Activated T-helper 1 cell treated with anti-CD3 and anti-CD28 coated beads, Interleukin-2, amount 50 U/mL, for 16 hours (primary cell): ENCODE results near the gene AGAP1.

ENCODE experiments used
- DNase-seq, 2 donors: peaks; one replicate each; pipeline ENCODE4 v3.0.0-alpha.2; 2020; ENCODE audit warnings: low read depth in 1 of 2, low spot score in 1 of 2

AGAP1 gene

DNA sequence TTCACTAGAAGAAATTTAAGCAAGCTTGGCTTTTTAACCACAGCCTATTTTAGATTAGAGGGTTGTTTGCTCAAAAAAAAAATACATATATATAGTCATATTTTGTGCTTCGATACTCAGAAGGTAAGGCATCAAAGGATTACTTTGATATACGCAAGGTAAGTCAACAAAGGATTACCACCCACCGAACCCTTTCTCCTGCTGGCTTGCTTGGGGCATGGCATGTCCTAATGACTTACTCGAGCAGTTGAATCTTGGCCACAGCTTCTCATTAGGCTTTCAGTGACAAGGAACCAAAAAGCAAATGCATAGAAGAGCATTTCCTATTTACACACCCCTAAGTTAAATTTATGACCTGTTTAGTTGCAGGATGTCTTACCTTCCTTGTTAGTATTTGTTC, 295.7 kb downstream of the AGAP1 start:
- DNase-seq: no peak

DNA sequence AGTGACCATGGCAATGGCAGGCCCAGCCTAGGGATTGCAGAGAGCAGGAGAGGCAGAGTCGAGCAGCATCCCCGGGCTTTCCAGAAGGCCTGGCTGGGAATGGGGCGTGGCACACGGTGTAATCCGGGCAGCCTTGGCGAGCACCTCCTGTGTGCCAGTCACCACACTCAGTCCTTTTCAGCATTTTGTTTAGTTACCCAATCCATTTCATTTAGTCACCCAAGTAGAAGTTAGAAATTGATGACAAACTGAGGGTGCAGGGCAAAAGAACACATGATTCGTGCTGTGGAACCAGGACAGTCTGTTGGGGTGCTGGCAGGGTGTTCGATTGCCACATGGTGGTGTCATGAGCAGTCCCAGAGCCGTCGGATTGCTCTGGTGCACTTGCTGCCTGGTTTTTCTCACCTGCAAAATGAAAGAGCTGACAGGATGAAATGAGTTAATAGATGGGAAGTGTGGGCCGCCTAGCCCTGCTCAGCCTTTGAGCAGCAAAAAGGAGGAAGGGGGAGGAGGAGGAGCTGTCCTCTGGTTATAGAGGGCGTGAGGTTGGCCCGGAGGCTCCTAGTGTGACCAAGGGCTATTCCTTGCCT, 299.4 kb downstream of the AGAP1 start:
- DNase-seq: no peak

DNA sequence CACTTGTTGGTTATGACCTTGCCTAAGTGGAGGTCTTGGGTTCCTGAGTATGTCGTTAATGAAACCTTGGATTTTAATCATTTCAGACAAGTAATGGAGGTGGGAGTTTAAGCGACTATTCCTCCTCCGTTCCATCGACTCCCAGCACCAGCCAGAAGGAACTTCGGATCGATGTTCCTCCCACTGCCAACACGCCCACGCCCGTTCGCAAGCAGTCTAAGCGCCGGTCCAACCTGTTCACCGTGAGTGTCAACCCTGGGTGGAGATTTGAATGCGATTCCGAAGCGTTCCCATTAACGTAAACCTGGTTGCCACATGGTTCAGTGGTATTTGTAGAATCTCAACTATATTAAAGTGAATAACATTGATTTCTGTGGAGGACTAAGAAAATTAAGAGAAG, 305.4 kb downstream of the AGAP1 start:
- no peak for DNase-seq

DNA sequence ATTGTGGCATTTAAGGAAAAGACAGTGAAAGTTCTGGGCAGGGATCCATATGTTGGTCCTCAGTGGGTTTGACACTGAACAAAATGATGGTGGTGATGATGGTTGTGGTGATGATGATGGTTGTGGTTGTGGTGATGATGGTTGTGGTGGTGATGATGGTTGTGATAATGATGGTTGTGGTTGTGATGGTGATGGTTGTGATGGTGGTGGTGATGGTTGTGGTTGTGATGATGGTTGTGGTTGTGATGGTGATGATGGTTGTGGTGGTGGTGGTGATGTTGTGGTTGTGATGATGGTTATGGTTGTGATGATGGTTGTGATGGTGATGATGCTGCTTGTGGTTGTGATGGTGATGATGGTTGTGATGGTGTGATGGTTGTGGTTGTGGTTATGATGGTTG, 308.7 kb downstream of the AGAP1 start:
- DNase-seq: no peak

DNA sequence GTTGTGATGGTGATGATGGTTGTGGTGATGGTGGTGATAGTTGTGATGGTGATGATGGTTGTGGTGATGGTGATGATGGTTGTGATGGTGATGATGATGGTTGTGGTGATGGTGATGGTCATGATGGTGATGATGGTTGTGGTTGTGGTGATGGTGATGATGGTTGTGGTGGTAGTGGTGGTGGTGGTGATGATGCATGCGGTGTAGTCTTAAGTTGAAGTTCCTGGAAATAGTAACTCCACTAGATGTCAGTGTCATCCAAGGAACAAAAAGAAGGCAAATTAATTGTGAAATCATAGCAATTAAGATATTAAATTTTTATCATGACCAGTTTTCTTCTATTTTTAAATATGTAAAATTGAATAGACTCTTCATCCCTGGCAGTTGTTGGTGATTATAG, 309.2 kb downstream of the AGAP1 start:
- DNase-seq: no peak

DNA sequence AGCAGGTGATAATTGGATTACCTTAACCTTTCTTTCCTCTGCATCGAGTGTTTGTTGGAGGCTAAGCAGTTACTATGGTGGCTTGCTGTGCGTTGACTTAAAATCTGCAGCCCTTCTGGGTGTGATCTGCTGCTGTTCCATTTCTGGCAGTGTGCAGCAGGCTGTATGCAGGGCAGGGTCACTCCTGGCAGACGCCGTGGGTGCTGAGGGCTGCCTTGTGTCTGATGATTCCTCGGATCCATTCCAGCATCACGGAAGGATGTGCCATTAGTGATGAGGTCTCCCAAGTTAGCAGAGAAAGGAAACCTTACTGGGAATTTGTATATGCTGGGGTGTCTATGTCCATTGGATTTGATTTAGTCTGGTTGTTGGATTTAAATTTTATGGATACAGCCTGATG, 310.8 kb downstream of the AGAP1 start:
- DNase-seq: no peak

DNA sequence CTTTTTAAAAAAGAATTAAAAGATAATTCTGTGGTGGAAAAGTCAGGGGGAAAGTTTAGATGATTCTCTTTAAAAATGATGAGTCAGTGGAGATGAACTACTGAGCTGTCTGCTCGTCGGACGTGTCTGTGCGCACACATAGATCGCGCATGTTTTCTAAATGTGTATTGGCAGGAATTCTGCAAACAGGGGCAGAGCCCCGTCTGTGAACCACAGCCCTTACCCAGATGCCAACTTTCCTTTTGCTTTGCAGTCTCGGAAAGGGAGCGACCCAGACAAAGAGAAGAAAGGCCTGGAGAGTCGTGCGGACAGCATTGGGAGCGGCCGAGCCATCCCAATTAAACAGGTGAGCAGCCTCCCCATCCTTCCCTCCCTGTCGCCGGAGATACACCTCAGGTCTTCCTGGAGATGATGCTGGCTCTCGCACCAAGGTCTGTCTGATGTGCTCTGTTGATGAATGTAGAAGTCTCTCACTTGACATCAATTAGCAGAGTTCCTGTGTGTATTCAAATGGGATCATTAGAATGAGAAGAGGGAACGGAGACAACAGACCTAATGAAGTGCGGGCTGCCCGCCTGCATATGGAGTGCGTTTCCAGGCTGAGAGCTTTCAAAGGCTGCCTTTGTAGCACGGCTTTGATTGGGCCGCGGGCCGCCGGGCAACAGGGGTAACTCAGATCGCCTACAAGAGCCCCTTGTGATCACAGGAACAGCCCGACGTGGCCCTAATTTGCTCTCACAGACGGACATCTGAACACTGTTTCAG, 313.3 kb downstream of the AGAP1 start:
- no peak for DNase-seq

DNA sequence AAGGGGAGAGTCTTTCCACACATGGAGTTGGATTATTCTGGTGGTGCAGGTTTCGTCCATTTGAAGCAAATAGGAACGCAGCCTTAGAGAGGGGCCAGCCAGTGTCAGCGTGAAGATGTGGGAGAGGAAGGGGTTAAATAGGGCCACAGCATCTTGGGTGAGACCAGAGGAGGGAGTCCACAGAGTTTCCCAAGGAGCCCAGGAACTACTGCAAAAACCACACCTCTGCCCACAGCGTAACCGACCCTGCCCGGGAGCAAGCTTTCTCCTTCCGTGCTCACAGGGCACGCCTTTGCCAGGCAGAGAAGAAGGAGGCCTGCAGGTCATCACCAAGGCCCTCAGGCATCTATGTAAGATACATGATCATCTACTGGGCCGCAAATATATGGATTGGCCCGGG, 314.5 kb downstream of the AGAP1 start:
- DNase-seq: no peak

DNA sequence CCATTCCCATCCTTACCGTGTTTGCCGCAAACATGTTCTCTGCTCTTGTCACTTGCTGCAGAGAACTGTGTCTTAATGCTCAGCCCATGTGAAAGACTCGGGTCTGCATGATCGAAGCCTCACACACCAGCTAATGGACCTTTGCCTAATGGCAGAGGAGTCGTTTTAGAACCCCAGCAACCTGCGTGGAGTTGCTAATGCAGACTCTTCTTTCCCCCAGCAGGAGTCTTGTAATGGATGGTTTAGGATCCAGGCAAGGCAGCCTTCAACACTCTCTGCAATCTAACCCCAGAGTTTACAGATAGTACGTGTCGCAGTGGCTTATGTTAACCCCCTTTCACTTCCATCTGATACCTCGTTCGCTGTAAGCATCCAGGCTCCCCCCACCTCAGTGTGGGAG, 316.4 kb downstream of the AGAP1 start:
- no peak for DNase-seq

DNA sequence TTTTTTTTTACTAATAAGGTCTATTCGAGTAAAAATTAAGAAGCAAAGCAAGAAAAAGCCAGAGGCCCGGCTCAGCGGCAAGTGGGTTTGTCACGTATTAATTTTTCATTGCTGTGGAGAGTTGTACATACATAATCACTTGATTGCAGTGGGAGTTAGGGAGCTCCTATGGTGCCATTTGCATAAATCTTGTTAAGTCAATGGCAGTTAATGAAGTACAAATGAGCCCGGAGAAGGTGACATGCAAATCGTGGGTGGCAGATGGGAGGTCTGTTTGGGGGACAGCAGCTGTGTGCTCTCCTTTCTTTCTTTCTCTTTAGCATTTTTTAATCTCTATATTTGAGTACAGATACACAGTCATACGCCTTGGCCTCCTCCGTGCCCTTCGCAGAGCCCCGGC, 317.0 kb downstream of the AGAP1 start:
- no peak for DNase-seq

DNA sequence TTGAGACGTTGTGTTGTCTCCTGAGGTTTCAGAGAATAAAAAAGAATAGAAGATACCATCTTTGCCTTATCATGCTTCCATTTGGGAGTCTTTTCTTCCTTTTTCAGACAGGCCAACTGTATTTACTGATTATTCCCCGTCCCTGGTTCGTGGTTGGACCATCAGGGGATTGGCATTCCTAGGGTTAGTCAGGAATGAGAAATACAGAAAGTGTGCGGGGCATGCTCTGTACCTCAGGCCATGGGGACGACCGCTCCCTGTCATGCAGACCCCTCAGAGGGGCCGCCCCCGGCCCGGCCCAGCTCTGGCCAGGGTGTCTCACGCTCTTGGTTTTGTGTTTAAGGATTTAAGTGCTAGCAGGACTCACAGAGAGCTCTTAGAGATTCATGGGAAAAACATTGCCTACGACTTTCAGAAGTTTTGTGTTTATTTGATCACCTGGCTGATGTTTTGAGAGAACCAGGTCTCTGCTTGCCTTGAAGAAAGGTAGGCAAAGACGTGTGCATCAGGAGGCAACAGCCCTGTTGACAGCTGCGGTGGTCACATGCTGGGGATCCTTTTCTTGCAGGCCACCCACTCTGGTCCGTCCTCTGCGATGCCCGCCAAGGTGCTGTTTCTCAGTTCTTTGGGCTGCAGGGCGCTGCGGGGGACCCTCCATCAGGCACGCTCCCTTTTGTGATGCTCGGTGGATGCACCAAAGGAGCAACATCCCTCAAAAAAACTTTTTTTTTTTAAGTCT, 317.8 kb downstream of the AGAP1 start:
- no peak for DNase-seq

DNA sequence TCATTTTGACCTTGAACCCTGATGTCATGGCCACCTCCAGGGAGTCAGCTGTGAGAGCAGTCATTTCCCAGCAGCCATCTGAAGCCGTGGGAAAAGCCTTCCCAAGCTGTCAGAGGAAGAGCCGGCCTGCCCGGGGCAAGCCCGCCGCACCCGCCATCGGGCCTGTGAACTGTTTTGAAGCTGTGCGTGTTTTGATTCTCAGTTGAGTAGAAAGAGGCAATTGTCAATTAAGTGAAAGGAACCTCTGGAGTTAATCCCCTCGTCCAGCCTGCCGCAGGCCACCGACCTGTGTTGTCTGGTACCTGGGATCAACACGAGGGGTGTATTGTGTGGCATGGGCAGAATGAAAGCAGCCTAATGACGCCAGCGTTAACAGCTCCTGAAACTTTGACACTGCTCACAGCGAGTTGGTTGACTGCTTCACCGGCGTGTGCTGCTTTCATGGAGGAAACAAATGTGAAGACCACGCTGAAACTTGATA, 318.4 kb downstream of the AGAP1 start:
- DNase-seq: no peak

DNA sequence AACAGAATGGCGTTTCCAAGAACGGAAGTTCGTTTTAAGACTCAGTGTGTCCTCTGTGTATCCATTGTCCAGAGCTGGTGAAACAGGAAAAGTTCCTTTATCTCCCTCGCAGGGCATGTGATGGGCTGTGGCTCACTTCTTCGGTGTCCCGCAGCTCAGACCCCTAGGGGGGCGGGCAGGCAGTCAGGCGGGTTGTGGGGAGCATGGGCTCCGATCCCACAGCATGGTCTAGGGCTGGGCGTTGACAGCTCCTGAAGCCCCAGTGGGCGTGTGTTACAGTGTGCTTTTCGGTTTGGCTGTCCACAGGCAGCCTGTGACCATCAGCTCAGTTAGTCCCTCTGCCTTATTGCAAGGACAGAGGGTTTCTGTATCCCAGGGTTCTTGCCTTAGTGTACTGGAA, 319.6 kb downstream of the AGAP1 start:
- DNase-seq: no peak

DNA sequence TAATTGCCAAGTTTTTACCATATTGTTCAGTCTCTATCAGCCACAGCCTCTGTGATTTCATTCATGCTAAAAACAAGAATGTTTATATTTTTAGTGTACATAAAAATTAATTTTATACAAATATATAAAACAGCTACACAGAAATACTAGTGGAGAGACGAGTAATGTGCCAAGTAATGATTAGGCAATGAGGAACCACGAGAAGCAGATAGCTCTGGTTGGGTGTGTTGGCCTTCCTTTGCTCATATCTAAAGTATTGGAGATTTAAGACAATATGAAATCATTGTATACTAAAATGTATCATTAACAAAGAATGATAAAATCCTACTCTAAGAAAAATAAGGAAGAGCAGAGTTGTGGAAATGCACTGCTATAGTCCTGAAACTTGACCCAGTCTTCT, 326.7 kb downstream of the AGAP1 start:
- DNase-seq: no peak

DNA sequence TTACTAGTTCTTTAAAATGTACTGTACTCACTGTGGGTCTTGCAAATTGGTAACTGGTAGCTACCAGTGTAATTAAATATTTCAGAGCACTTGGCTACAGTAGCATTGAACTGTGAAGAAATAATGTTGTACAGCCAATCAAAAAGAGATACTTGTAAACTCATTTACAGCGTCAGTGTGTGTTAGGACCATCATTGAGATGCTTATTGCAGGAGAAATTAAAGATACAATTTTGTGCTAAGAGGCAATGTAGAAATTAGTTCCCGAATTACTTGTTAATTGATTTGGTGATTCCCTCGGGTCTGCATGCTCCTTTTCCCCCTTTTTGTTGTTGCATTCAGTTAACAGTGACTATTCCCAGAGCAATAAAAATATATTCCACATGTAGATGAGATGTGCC, 330.5 kb downstream of the AGAP1 start:
- no peak for DNase-seq

DNA sequence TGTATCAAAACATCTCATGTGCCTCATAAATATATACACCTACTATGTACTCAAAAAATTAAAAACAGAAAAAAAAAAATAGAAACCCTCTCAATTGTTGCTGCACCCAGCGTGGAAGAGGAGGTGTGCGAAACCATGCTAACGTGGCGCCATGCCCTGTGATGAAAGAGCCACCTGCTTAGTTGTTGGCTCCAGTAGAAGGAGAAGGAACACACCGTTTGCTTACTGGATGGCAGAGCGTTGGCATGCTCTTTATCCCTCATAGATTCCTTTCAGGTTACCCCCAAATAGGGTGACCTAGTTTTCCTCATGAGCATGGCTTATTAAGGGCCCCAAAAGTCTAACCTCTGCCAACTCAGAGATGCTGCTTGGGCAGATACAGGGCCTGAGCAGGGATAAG, 332.1 kb downstream of the AGAP1 start:
- no peak for DNase-seq

DNA sequence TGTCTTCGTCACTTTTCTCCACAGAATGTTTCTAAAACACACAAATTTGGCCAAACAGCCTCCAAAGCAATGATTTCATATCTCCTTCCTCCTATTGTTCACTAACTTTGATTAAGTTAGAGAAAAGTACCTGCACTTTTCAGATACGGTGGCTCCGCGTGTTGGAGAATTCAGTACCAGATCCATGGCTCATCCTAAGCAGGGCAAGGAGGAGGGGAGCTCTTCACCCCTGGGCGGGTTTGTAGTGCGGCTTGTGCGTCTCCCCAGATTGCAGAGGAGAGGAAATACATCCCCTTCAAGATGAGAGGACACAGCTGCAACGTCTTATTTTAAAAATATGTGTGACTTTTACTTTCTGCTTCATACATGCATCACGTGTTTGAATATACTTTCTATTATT, 333.0 kb downstream of the AGAP1 start:
- DNase-seq: no peak

DNA sequence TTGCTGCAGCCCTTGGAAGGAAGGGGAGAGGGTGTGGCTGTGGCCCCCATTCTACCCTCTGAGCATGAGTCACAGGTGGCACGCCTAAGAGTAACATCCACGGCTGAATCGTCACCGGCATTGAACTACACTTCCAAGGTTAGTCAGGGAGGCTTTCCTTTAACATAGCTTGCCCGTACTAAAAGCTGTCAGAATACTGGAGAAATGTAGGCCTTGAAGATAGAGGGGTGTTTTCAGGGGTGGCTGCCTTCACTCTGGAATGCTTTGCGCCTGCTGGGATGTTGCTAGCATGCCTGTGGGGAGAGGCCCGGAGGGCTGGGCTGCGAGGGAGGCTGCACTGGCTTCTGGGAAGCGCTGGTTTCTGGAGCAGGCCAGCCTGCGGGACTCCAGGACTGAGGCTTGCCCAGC, 333.7 kb downstream of the AGAP1 start:
- DNase-seq: no peak

DNA sequence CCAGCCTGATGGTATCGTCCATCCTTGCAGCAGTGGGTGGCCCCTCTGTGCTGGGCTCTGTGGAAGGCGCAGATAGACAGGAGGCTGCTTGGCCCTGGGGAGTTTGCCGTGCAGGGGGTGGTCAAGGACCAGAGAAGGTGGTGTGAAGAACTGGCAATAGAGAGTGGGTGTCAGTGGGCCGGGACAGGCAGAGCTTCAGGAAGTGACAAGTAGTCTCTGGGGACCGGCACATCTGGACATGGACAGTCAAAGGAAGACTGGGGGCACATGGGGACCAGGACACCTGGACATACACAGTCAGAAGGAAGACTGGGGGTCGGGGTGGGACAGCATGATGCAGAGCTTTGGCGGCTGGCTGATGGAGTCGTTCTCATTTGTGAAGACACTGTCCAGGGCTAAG, 335.9 kb downstream of the AGAP1 start:
- DNase-seq: no peak

DNA sequence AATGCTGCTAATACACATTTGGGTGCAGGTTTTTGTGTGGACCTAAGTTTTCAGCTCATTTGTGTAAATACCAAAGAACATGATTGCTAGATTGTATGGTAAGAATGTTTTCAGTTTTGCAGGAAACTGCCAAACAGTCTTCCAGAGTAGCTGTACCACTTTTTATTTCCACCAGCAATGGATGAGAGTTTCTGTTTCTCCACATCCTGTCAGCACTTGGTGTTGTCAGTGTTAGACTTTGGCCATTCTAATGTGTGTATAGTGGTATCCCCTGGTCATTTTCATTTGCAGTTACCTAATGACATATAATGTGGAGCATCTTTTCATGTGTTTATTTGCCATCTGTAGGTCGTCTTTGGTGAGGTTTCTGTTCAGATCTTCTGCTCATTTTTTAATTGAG, 337.9 kb downstream of the AGAP1 start:
- DNase-seq: no peak

DNA sequence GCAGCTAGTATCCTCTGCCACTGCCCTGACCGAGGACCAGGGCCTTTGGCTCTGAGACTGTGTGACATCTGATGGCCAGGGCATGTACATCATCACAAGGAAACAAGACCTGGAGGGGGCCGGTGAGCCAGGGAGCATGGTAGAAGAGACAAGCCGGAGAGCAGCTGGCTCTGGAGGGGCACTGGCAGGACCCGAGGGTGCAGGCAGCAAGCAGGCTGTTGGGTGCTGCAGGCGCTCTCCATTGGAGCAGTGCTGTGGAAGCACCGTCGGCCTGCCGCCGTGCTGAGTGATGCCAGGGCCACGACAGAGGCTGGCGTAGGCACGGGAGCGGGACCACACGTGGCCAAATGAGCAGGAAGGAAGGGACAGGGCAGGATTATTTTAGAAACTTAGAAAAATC, 339.1 kb downstream of the AGAP1 start:
- DNase-seq: no peak

DNA sequence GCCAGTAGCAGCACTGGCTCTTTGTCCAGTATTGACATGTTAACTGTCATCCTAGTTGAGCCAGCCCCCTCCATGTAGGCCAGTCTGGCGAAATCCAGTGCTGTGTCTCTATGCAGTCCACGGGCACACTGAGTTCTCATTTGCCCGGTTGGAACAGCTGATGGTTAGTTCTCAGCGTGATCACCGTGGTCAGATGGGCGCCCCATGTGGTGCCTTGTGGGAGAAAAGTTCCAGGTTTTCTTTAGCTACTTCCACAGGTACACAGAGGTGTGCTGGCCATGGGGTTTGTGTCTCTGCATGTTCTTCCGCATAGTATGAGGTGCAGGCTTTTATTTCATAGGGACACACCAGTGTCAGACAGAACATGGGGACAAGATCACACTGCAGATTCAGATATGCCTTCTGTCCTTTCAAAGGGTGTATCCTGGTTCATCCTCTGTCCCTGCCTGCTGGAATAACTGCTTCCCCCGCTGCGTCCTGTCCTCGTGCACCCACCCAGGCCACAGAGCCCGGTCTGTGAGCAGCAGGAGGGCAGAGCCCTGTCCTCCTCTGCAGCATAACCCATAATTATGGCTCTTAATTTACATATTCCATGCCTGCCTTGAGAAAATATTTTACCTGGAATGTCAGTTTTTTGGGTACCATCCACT, 340.3 kb downstream of the AGAP1 start:
- no peak for DNase-seq
